Astrocyte (in vitro differentiated cells and primary cell): ENCODE data around the gene CIB4. TPM values are rescaled to one million over a fixed set of nuclear protein-coding genes. Genes with fewer than 3 reads are reported as not detected.

Experiments used
- DNase-seq: peaks from one replicate; pipeline ENCODE4 v3.0.0-alpha.2; 2010; ENCODE audit warnings: low read depth
- FAIRE-seq: peaks from 2 replicates; lab custom pipeline; 2011; peaks lifted over from hg19 to GRCh38; lab: Jason Lieb, UNC
- H2AFZ ChIP-seq: 2 replicates; pipeline ENCODE4 v1.6.0; 2012; ENCODE audit warnings: low read depth, low read length, inconsistent platforms
- H3K27ac ChIP-seq: 2 replicates; pipeline ENCODE4 v1.5.1; 2011; ENCODE audit warnings: low read depth, low read length, inconsistent platforms
- H3K27me3 ChIP-seq: 2 replicates; pipeline ENCODE4 v1.6.0; 2011; ENCODE audit warnings: low read length, inconsistent platforms; ENCODE audit not compliant: insufficient read depth
- H3K36me3 ChIP-seq: 2 replicates; pipeline ENCODE4 v1.5.1; 2011; ENCODE audit warnings: low read length, inconsistent platforms; ENCODE audit not compliant: insufficient read depth
- H3K4me1 ChIP-seq: 2 replicates; pipeline ENCODE4 v1.5.1; 2011; ENCODE audit warnings: low read length, inconsistent platforms; ENCODE audit not compliant: insufficient read depth
- H3K4me2 ChIP-seq: 2 replicates; pipeline ENCODE4 v1.6.0; 2012; ENCODE audit warnings: low read length, inconsistent platforms
- H3K4me3 ChIP-seq: 2 replicates; pipeline ENCODE4 v1.5.1; 2011; ENCODE audit warnings: low read depth, mild to moderate bottlenecking, low read length, inconsistent platforms; ENCODE audit not compliant: insufficient read depth
- H3K79me2 ChIP-seq: 2 replicates; pipeline ENCODE4 v1.6.0; 2012; ENCODE audit warnings: mild to moderate bottlenecking, low read length, inconsistent platforms; ENCODE audit not compliant: insufficient read depth
- H3K9ac ChIP-seq: 2 replicates; pipeline ENCODE4 v1.6.0; 2012; ENCODE audit warnings: mild to moderate bottlenecking, low read length, inconsistent platforms
- H3K9me3 ChIP-seq: 2 replicates; pipeline ENCODE4 v1.5.1; 2012; ENCODE audit warnings: low read depth, mild to moderate bottlenecking, low read length, inconsistent platforms; ENCODE audit not compliant: insufficient read depth
- H4K20me1 ChIP-seq: 2 replicates; pipeline ENCODE4 v1.6.0; 2012; ENCODE audit warnings: low read length, inconsistent platforms; ENCODE audit not compliant: insufficient read depth
- H3K27ac Mint-ChIP-seq: one replicate; pipeline ENCODE4 v1.8.0; 2021; ENCODE audit warnings: mild to moderate bottlenecking, mixed read lengths; ENCODE audit not compliant: unreplicated experiment
- H3K27me3 Mint-ChIP-seq: one replicate; pipeline ENCODE4 v1.8.0; 2021; ENCODE audit warnings: low read depth, mixed read lengths; ENCODE audit not compliant: unreplicated experiment
- H3K36me3 Mint-ChIP-seq: one replicate; pipeline ENCODE4 v1.8.0; 2021; ENCODE audit warnings: low read depth, mixed read lengths; ENCODE audit not compliant: unreplicated experiment
- H3K4me1 Mint-ChIP-seq: one replicate; pipeline ENCODE4 v1.8.0; 2021; ENCODE audit warnings: low read depth, mixed read lengths; ENCODE audit not compliant: unreplicated experiment
- H3K4me3 Mint-ChIP-seq: one replicate; pipeline ENCODE4 v1.8.0; 2021; ENCODE audit warnings: mild to moderate bottlenecking, moderate library complexity, mixed read lengths; ENCODE audit not compliant: unreplicated experiment
- H3K9me3 Mint-ChIP-seq: one replicate; pipeline ENCODE4 v1.8.0; 2021; ENCODE audit warnings: mild to moderate bottlenecking, mixed read lengths; ENCODE audit not compliant: unreplicated experiment
- EZH2 ChIP-seq: IDR thresholded peaks from 2 replicates; pipeline ENCODE4 v1.6.1; 2012; ENCODE audit warnings: mild to moderate bottlenecking, low read length, inconsistent platforms; ENCODE audit not compliant: insufficient read depth
- total RNA-seq: library from RNA; stranded (reverse); gene quantifications from 2 replicates; pipeline ENCODE4 v1.2.1, GENCODE V29; 2021
- TF ChIP-seq, protein P1 (sequence below): IDR thresholded peaks from 2 replicates; pipeline ENCODE4 v1.5.1; 2011; ENCODE audit warnings: low read depth, mild to moderate bottlenecking, inconsistent platforms, low read length, moderate library complexity; ENCODE audit not compliant: insufficient read depth

The CIB4 gene
- total RNA-seq, 1 donor from 2014 or later, result not detected

DNA sequence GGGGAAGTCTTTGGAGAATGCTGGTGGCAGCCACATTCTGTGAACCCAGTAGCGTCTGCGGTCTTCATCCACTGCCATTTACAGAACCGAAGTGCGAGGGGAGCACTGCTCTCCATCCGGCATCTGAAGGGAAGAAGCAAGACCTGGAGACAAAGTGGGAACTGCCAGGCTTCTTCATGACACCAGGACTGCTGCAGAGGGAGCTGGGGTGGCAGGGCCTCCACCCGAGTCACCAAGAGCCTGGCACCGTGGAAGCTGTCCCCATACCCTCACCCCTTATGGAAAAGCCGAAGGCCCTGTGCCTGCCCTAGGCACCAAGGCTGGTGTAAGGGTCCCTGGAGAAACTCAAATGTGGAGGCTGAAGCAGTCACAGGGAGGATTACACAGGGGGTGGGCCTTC is 79.8 kb downstream of the CIB4 start:
- Mint-ChIP-seq H3K9me3 (no peaks in the 10 kb centered on the region), H3K27me3 (peaks cover 70% of the 10 kb centered on the region), H3K36me3 (peaks cover 2% of the 10 kb centered on the region), H3K4me1 (no peaks in the 10 kb centered on the region), H3K4me3 (no peak overlapping the region), H3K27ac (no peak overlapping the region)
- H3K9me3 ChIP-seq, result no peaks in the 10 kb centered on the region
- no peaks in the 10 kb centered on the region for H4K20me1 ChIP-seq
- H3K4me1 ChIP-seq, result peaks cover 14% of the 10 kb centered on the region
- H3K4me3 ChIP-seq, result no peak overlapping the region
- no peaks in the 10 kb centered on the region for H3K36me3 ChIP-seq
- FAIRE-seq (no peak), DNase-seq (no peak)
- no peak overlapping the region for H3K27ac ChIP-seq
- no peak overlapping the region for H3K9ac ChIP-seq
- no peak overlapping the region for H2AFZ ChIP-seq
- H3K27me3 ChIP-seq, result peaks cover 74% of the 10 kb centered on the region
- H3K79me2 ChIP-seq, result no peaks in the 10 kb centered on the region
- no peak overlapping the region for H3K4me2 ChIP-seq
- TF ChIP-seq, protein P1, sequence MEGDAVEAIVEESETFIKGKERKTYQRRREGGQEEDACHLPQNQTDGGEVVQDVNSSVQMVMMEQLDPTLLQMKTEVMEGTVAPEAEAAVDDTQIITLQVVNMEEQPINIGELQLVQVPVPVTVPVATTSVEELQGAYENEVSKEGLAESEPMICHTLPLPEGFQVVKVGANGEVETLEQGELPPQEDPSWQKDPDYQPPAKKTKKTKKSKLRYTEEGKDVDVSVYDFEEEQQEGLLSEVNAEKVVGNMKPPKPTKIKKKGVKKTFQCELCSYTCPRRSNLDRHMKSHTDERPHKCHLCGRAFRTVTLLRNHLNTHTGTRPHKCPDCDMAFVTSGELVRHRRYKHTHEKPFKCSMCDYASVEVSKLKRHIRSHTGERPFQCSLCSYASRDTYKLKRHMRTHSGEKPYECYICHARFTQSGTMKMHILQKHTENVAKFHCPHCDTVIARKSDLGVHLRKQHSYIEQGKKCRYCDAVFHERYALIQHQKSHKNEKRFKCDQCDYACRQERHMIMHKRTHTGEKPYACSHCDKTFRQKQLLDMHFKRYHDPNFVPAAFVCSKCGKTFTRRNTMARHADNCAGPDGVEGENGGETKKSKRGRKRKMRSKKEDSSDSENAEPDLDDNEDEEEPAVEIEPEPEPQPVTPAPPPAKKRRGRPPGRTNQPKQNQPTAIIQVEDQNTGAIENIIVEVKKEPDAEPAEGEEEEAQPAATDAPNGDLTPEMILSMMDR, result no peak
- no peak for TF ChIP-seq EZH2

DNA sequence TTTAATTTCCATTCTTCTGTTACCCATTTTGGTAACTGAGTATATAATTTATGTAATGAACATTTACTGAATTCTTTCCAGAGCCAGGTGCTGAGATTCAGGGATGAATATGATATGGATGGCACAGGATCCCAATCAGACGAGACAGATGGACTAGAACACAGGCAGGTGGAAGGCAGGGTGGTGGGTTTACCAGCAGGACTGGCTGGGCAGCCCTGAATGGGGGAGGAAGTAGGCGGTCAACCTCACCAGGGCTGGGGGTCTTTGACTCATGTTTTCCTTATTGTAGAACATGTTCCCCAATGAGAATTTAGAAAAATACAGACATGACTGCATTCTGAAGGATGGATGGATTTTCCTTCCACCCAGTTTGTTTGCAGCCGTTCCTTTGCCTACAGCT is 80.3 kb downstream of the CIB4 start:
- H3K4me2 ChIP-seq, result no peak overlapping the region
- Mint-ChIP-seq H3K36me3 (peaks cover 2% of the 10 kb centered on the region), H3K9me3 (no peaks in the 10 kb centered on the region), H3K27ac (no peak overlapping the region), H3K27me3 (peaks cover 68% of the 10 kb centered on the region), H3K4me1 (no peaks in the 10 kb centered on the region), H3K4me3 (no peak overlapping the region)
- no peak overlapping the region for H3K4me3 ChIP-seq
- H3K27ac ChIP-seq, result no peak overlapping the region
- DNase-seq (no peak), FAIRE-seq (no peak)
- no peaks in the 10 kb centered on the region for H4K20me1 ChIP-seq
- no peak for TF ChIP-seq EZH2
- TF ChIP-seq, protein P1, result no peak
- H3K9me3 ChIP-seq, result no peaks in the 10 kb centered on the region
- no peaks in the 10 kb centered on the region for H3K36me3 ChIP-seq
- H3K27me3 ChIP-seq, result peaks cover 73% of the 10 kb centered on the region
- no peak overlapping the region for H3K9ac ChIP-seq
- no peak overlapping the region for H2AFZ ChIP-seq
- H3K4me1 ChIP-seq, result peaks cover 14% of the 10 kb centered on the region
- no peaks in the 10 kb centered on the region for H3K79me2 ChIP-seq

DNA sequence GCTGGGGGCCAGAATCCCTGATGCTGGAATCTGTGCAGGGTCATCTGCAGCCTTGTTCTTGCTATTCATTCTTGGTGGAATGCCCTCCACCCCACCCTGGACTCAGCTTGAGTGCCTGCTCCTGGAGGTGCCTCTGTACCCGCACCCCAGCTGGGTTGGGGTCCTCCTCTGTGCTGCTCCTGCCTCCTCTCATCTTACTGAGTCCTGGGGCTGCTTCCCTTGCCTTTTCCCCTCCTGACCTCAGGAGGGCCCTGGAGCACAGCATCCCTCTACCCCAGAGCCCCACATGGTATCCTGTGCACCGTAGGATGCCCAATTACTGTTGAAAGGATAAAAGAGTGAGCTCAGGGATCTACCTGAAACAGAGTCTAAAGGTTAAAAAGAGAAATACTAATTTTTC is 81.6 kb downstream of the CIB4 start:
- Histone ChIP-seq H3K27me3 (peaks cover 71% of the 10 kb centered on the region), H3K9me3 (no peaks in the 10 kb centered on the region), H3K4me2 (no peak overlapping the region), H3K36me3 (no peaks in the 10 kb centered on the region), H3K4me3 (no peak overlapping the region), H3K27ac (no peak overlapping the region), H3K79me2 (no peaks in the 10 kb centered on the region), H4K20me1 (no peaks in the 10 kb centered on the region), H2AFZ (no peak overlapping the region), H3K4me1 (peaks cover 14% of the 10 kb centered on the region), H3K9ac (no peak overlapping the region)
- DNase-seq (no peak), FAIRE-seq (no peak)
- Mint-ChIP-seq H3K4me3 (no peak overlapping the region), H3K4me1 (no peaks in the 10 kb centered on the region), H3K9me3 (peaks cover 3% of the 10 kb centered on the region), H3K27me3 (peaks cover 69% of the 10 kb centered on the region), H3K27ac (no peak overlapping the region), H3K36me3 (peaks cover 2% of the 10 kb centered on the region)
- TF ChIP-seq, protein P1, result no peak
- no peak for TF ChIP-seq EZH2
